Gastrocnemius medialis (tissue), 4 donors: ENCODE data around the gene ATP2A2. TPM values are rescaled to one million over a fixed set of nuclear protein-coding genes. Genes with fewer than 3 reads are reported as not detected.

ENCODE experiments used
- ATAC-seq, 2 donors: fragments of 150-250 bp; one replicate each; pipeline ENCODE4 v1.9.1; 2016
- DNase-seq, 2 donors: peaks; one replicate each; pipeline ENCODE4 v3.0.0-alpha.2; 2019
- H3K27ac ChIP-seq, 4 donors: fragments of 200-600 bp; sonication (generic); 1 replicate in 1 of 4; 2 replicates in 3 of 4; pipeline ENCODE4 v1.5.1; 2016 to 2018; ENCODE audit warnings: mild to moderate bottlenecking in 2 of 4, moderate library complexity in 1 of 4
- H3K27me3 ChIP-seq, 3 donors: fragments of 200-600 bp; sonication (generic) in 2 of 3; 1 replicate in 1 of 3; 2 replicates in 2 of 3; pipeline versions ENCODE4 v1.5.1 to v1.6.0; 2016 to 2019; ENCODE audit warnings: mild to moderate bottlenecking in 1 of 3, moderate library complexity in 1 of 3
- H3K36me3 ChIP-seq, 2 donors: fragments of 200-600 bp; sonication (generic) in 1 of 2; one replicate each; pipeline ENCODE4 v1.5.1; 2017 to 2018
- H3K4me1 ChIP-seq, 2 donors: fragments of 200-600 bp; sonication (generic) in 1 of 2; one replicate each; pipeline ENCODE4 v1.5.1; 2016 to 2017; ENCODE audit warnings: mild to moderate bottlenecking in 2 of 2
- H3K4me3 ChIP-seq, 4 donors: fragments of 200-600 bp; sonication (generic) in 3 of 4; 1 replicate in 1 of 4; 2 replicates in 3 of 4; pipeline ENCODE4 v1.5.1; 2016 to 2019; ENCODE audit warnings: mild to moderate bottlenecking in 2 of 4
- H3K9me3 ChIP-seq, 3 donors: fragments of 200-600 bp; sonication (generic) in 2 of 3; 1 replicate in 1 of 3; 2 replicates in 2 of 3; pipeline ENCODE4 v1.5.1; 2016 to 2019
- CTCF ChIP-seq, 5 experiments: fragments of 450-650 bp in 3 of 5; fragments of 200-600 bp in 2 of 5; sonication (generic) in 2 of 5; IDR thresholded peaks in 4 of 5; conservative IDR thresholded peaks in 1 of 5; 1 replicate in 4 of 5; 2 replicates in 1 of 5; pipeline ENCODE4 v1.5.1; 2016 to 2019; ENCODE audit warnings: antibody characterized with exemption in 5 of 5, mild to moderate bottlenecking in 3 of 5, moderate library complexity in 3 of 5
- POLR2A ChIP-seq, 2 donors: fragments of 450-650 bp; IDR thresholded peaks; one replicate each; pipeline ENCODE4 v1.6.1; 2017; ENCODE audit warnings: antibody characterized with exemption in 2 of 2, mild to moderate bottlenecking in 2 of 2, moderate library complexity in 2 of 2
- in situ Hi-C, 4 donors: fragments of 200-750 bp; cut with MboI; loops; one replicate each; pipeline versions ENCODE4 v1.15.0 to v1.8.0; 2017; ENCODE audit warnings: low sequenced_read_pairs in 4 of 4
- intact Hi-C: fragments of 100-400 bp; cut with DNase I; formaldehyde crosslinking; loops from one replicate; pipeline ENCODE4 v1.15.1; 2023; ENCODE audit warnings: low total_unique reads
- total RNA-seq, 4 donors: library from RNA; depleted of rRNA; stranded (reverse); fragments of >200 nt; gene quantifications; one replicate each; pipeline versions ENCODE4 v1.1.0 to v1.2.3, GENCODE V29; 2016

The ATP2A2 gene
- total RNA-seq, 4 donors from 2014 or later: 788 to 1,983 (median 1,302) TPM

- Histone ChIP-seq H3K27ac (peak overlapping the region; percentile 93 to 97 (median 96)), H3K9me3 (no peaks in the 10 kb centered on the region), H3K4me3 (peak overlapping the region; percentile 82 to 93 (median 86)), H3K4me1 (peaks cover 0 to 17% of the 10 kb centered on the region in 2 donors), H3K36me3 (no peaks in the 10 kb centered on the region), H3K27me3 (no peaks in the 10 kb centered on the region)
- TF ChIP-seq POLR2A (IDR thresholded peaks at IDR 0.05): no peak
- TF ChIP-seq CTCF (IDR thresholded peaks at IDR 0.05 in 4 of 5, conservative IDR thresholded peaks at IDR 0.05 in 1 of 5): no peak
- intact Hi-C loops: loop anchor here (2.0 to 10.0 kb wide), 5 partner anchors 32 to 305 kb away; partner anchors contain the start of genes C12orf76 and PPTC7
- DNase-seq: peak in 1 of 2 donors; percentile 39
- no peak for ATAC-seq
- in situ Hi-C loops: no loop called here
Observed at GRCh38 chr12:110279566-110280375, 1.3 kb upstream of the ATP2A2 start.

GRCh38 chr12:110280392-110280778, 662 bp upstream of the ATP2A2 start:
- peak; percentile 9 to 22 for ATAC-seq
- no peaks in the 10 kb centered on the region for H3K9me3 ChIP-seq
- intact Hi-C loops (loop anchor here (2.0 to 10.0 kb wide), 4 partner anchors 33 to 304 kb away; partner anchors contain the start of genes C12orf76 and PPTC7), in situ Hi-C loops (no loop called here)
- H3K36me3 ChIP-seq: no peaks in the 10 kb centered on the region
- H3K27me3 ChIP-seq: no peaks in the 10 kb centered on the region
- DNase-seq: peak in 1 of 2 donors; percentile 63
- H3K4me1 ChIP-seq: peaks cover 0 to 17% of the 10 kb centered on the region in 2 donors
- TF ChIP-seq POLR2A (IDR thresholded peaks at IDR 0.05) (no peak), CTCF (IDR thresholded peaks at IDR 0.05 in 4 of 5, conservative IDR thresholded peaks at IDR 0.05 in 1 of 5) (no peak)
- H3K4me3 ChIP-seq: peak overlapping the region; percentile 82 to 93 (median 86)
- peak overlapping the region; percentile 93 to 97 (median 96) for H3K27ac ChIP-seq

GRCh38 chr12:110281549-110282299, 677 bp downstream of the ATP2A2 start:
- intact Hi-C loops (loop anchor here (2.0 to 10.0 kb wide), 4 partner anchors 34 to 303 kb away; partner anchors contain the start of genes C12orf76 and PPTC7), in situ Hi-C loops (no loop called here)
- Histone ChIP-seq H3K27ac (peak overlapping the region; percentile 93 to 97 (median 96)), H3K4me1 (peaks cover 0 to 25% of the 10 kb centered on the region in 2 donors), H3K4me3 (peak overlapping the region; percentile 68 to 90 (median 86)), H3K9me3 (no peaks in the 10 kb centered on the region), H3K36me3 (no peaks in the 10 kb centered on the region), H3K27me3 (no peaks in the 10 kb centered on the region)
- ATAC-seq: peak; percentile 25 to 30
- peak in 1 of 2 donors; percentile 13 for TF ChIP-seq POLR2A (IDR thresholded peaks at IDR 0.05)
- no peak for TF ChIP-seq CTCF (IDR thresholded peaks at IDR 0.05 in 4 of 5, conservative IDR thresholded peaks at IDR 0.05 in 1 of 5)
- DNase-seq: peak; percentile 11 to 38

- H3K9me3 ChIP-seq: no peaks in the 10 kb centered on the region
- ATAC-seq: peak; percentile 3 to 12
- TF ChIP-seq CTCF (IDR thresholded peaks at IDR 0.05 in 4 of 5, conservative IDR thresholded peaks at IDR 0.05 in 1 of 5): no peak
- no peak for TF ChIP-seq POLR2A (IDR thresholded peaks at IDR 0.05)
- H3K27me3 ChIP-seq: no peaks in the 10 kb centered on the region
- H3K36me3 ChIP-seq: no peaks in the 10 kb centered on the region
- peak overlapping the region; percentile 93 to 97 (median 96) for H3K27ac ChIP-seq
- intact Hi-C loops (loop anchor here (5.0 to 10.0 kb wide), 3 partner anchors 35 to 302 kb away; partner anchors contain the start of genes C12orf76 and PPTC7), in situ Hi-C loops (no loop called here)
- no peak for DNase-seq
- H3K4me3 ChIP-seq: peak overlapping the region; percentile 68 to 90 (median 86)
- peaks cover under 1 to 31% of the 10 kb centered on the region in 2 donors for H3K4me1 ChIP-seq
Observed at GRCh38 chr12:110282300-110282860, 1.3 kb downstream of the ATP2A2 start.
